Fibroblast of pulmonary artery (primary cell): ENCODE measurements around the gene CXCL1.
A peak's percentile ranks its signal among the peaks of the same experiment; 100 is the strongest.

Experiments
- DNase-seq: peaks from one replicate; pipeline ENCODE4 v3.0.0-alpha.2; 2010; ENCODE audit warnings: low read depth
- H3K4me3 ChIP-seq: replicated peaks from 2 replicates; pipeline ENCODE4 v1.5.1; 2011; ENCODE audit warnings: low read depth, mild to moderate bottlenecking, control low read depth, low read length, moderate library complexity
- TF ChIP-seq, protein P1 (sequence below): IDR thresholded peaks from 2 replicates; pipeline ENCODE4 v1.5.1; 2011; ENCODE audit warnings: mild to moderate bottlenecking, control low read depth, low read length, inconsistent platforms; ENCODE audit errors: missing control alignments

Gene CXCL1

DNA sequence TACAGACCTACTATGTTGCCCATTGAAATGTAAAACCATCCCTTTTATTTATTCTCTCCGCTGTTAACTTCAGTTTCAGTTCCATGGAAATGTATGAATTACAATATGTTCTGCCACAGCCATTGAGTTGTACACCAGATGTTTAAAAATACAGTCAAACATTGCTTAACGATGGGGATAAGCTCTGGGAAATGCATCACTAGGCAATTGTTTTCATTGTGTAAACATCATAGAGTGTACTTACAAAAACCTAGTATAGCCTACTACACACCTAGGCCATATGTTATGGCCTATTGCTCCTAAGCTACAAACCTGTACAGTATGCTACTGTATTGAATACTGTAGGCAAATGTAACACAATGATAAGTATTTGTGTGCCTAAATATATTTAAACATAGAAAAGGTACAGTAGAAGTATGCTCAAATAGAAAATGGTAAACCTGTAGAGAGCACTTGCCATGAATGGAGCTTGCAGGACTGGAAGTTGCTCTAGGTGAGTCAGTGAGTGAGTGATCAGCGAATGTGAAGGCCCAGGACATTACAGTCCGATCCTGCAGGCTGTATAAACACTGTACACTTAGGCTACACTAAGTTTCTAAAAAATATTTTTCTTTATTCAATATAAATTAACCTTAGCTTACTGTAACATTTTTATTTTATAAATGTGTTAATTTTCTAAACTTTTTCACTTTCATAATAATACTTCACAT lies 18.8 kb upstream of the CXCL1 start:
- TF ChIP-seq, protein P1, sequence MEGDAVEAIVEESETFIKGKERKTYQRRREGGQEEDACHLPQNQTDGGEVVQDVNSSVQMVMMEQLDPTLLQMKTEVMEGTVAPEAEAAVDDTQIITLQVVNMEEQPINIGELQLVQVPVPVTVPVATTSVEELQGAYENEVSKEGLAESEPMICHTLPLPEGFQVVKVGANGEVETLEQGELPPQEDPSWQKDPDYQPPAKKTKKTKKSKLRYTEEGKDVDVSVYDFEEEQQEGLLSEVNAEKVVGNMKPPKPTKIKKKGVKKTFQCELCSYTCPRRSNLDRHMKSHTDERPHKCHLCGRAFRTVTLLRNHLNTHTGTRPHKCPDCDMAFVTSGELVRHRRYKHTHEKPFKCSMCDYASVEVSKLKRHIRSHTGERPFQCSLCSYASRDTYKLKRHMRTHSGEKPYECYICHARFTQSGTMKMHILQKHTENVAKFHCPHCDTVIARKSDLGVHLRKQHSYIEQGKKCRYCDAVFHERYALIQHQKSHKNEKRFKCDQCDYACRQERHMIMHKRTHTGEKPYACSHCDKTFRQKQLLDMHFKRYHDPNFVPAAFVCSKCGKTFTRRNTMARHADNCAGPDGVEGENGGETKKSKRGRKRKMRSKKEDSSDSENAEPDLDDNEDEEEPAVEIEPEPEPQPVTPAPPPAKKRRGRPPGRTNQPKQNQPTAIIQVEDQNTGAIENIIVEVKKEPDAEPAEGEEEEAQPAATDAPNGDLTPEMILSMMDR = no peak
- H3K4me3 ChIP-seq = no peak overlapping the region
- no peak for DNase-seq

DNA sequence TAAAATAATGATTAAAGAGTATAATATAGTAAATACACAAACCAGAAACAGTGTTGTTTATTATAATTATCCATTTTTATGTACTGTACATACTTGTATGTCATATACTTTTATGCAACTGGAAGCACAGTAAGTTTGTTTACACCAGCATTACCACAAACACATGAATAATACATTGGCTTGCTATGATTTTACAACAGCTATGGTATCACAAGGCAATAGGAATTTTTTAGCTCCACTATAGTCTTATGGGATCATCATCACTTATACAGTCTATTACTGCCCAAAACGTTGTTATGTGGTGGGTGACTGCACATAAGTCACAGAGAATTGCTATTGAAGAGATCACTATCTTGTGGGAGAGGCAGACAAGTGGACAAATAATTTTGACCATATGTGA lies 17.9 kb upstream of the CXCL1 start:
- H3K4me3 ChIP-seq = no peak overlapping the region
- no peak for DNase-seq
- TF ChIP-seq, protein P1 = no peak

DNA sequence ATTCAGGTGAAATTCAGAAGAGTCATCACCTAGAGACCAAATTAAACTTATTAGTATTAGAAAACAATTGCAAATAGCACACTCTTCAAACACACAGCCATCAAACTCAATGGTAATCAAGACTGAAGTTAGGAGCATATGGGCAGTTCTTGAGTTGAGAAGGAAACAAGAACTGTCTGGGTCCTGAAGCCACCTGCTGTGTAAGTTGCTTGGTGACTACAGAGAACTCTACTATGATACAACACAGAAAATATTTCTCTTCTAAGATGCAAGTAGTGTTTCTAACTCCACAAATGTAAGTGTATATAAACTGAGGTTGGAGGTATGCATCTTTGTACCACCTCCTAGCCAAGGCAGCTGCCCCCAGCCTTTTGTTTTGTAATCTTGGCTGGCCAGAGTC lies 16.4 kb upstream of the CXCL1 start:
- DNase-seq = no peak
- TF ChIP-seq, protein P1 = no peak
- no peak overlapping the region for H3K4me3 ChIP-seq

- DNase-seq = no peak
- TF ChIP-seq, protein P1 = peak; percentile 23
- H3K4me3 ChIP-seq = no peak within 1 kb of the TSS
Measured at GRCh38 chr4:73853246-73853704, 15.9 kb upstream of the CXCL1 start, which contains the start of gene PF4V1. TSS of gene PF4V1 (plus strand) at chr4:73853296. CDS start at chr4:73853363, 67 bp downstream.

GRCh38 chr4:73853718-73854473 lies 15.3 kb upstream of the CXCL1 start:
- DNase-seq = no peak
- H3K4me3 ChIP-seq = no peak overlapping the region
- TF ChIP-seq, protein P1 = no peak

- DNase-seq = peak; percentile 58
- H3K4me3 ChIP-seq = no peak overlapping the region
- TF ChIP-seq, protein P1 = no peak
Measured at GRCh38 chr4:73855406-73855805, 13.8 kb upstream of the CXCL1 start.
